GM21825 (cell line): ENCODE results near the gene PNMA8C.
"Not testable (repeated sequence)": the region's sequence is repeated elsewhere in the genome, so short reads cannot be mapped to it uniquely, and the experiment has no call there.

Experiments
- ATAC-seq: cut with Tn5 transposase; IDR thresholded peaks from one replicate; pipeline ENCODE4 v1.9.1; 2021; ENCODE audit warnings: mild to moderate bottlenecking, moderate library complexity; ENCODE audit not compliant: unreplicated experiment

The PNMA8C gene

GRCh38 chr19:46447824-46448223 lies 19.1 kb upstream of the PNMA8C start:
- ATAC-seq, result no peak

- ATAC-seq, result no peak
Measured at GRCh38 chr19:46447006-46447405, 18.3 kb upstream of the PNMA8C start.

DNA sequence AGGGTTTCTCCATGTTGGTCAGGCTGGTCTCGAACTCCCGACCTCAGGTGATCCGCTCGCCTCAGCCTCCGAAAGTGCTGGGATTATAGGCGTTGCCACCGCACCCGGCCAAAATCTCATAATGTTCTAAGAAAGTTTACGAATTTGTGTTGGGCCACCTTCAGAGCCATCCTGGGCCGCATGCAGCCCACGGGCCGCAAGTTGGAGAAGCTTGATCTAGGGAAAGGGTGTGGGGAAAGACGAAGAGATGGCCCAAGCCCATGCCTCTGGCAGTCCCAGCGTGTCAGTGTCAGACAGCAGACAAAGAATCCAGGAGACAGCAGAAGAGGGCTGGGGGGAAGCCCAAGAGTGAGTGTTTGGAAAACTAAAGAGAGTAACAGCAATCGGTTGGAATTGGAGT lies 17.3 kb upstream of the PNMA8C start:
- no peak for ATAC-seq

DNA sequence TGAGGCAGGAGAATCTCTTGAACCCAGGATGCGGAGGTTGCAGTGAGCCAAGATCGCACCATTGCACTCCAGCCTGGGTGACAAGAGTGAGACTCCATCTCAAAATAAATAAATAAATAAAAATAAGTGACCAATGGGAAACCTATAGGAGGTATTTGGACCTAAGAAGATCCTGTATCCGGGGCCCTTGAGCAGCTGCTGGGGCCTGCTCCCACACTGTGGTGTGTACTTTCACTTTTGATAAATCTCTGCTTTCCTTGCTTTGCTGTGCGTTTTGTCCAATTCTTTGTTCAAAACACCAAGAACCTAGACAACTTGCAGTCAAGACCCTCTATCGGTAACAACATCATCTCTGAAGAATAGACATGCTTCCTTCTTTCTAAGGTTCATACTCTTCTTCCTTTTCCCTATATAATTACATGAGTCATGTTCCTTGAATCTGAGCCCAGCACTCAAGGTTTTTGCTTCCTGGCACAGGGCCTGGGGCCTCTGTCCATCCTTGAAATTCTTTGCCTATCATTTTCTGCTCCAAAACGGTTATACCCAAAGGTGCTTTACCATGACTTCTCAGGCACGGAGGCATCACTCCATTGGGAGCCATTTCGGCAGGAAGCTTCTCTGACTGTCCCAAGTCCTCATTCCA lies 14.2 kb upstream of the PNMA8C start:
- ATAC-seq, result no peak

DNA sequence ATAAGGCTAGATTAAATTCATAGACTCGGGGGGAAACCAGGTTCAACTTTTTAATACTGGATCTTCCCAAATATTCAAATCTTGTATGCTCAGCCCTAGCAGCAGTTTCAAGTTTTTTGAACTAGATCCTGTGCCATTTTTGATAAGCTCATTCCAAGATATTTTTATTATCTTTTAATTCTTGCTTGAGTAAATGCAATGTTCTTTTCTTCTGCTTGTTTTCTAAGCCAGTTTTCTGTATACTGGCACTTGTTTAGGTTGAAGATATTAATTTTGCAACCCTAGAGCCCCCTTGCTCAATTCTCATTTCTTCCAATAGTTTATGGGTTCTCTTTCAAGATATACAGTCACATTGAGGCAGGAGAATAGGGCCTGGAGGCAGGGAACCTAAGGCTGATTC lies 13.1 kb upstream of the PNMA8C start:
- no peak for ATAC-seq

GRCh38 chr19:46435689-46436088 lies 7.0 kb upstream of the PNMA8C start:
- ATAC-seq, result not testable (repeated sequence)

DNA sequence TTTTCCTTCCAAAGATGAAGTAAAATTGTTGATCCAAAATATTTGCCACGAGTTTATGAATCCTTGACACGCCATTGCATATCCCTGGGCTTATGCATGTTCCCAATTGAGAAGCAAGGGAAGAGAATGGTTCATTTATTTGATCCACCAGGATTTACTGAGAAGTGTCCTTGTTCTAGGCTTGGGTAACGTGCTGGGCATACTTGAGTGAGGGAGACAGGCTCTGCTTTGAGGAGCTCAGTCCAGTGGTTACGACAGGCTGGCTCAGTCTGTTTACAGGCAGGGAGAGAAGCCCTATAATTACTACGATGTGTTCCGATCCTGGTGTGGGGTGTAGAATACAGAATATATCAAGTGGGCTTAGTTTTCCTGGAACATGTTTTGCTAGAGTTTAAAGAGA lies 6.3 kb upstream of the PNMA8C start:
- no peak for ATAC-seq

- not testable (repeated sequence) for ATAC-seq
Measured at GRCh38 chr19:46433470-46433869, 4.7 kb upstream of the PNMA8C start.

- no peak for ATAC-seq
Measured at GRCh38 chr19:46431824-46432223, 3.1 kb upstream of the PNMA8C start.

DNA sequence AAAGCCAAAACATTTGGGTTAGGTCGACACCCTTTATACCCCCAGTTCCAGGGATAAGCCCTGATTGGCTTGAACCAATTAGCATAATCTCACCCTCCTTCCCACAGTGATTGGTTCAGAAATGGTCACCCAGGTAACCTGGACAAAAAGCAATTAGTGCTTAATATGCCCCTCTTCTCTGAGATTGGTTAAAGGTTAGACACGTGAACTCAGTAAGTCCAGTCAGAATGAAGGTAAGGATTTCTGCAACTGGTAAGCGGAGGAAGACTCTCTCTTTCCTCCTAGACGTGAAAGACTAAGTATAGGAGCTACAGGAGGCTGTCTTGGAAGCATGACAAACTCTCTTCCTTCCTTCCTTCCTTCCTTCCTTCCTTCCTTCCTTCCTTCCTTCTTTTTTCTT lies 1.3 kb upstream of the PNMA8C start:
- ATAC-seq, result no peak

DNA sequence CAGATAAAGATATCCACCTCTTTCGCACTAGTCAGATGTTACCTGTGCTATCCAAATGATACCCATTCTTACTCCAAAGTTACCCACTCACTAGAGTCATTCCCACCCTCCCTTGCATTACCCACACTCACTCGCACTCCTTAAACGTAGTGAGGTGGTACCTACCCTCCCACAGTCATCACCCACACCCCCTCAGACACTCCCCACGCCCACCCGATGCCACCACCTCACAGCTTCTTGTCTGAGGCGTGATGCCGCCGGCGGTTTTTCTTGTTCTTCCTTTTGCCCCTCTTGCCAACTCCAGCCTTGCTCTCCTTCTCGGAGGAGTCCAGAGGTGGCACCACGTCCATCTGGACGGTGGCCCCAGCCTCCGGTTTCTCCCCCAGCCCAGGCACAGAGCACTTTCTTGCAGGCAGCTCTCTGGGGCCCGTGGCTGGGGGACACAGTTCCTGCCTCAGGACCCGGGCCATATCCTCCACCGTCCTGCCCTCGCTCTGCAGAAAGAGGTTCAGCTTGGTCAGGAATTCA lies 1.2 kb downstream of the PNMA8C start:
- no peak for ATAC-seq

GRCh38 chr19:46426506-46427162 lies 2.1 kb downstream of the PNMA8C start:
- no peak for ATAC-seq

DNA sequence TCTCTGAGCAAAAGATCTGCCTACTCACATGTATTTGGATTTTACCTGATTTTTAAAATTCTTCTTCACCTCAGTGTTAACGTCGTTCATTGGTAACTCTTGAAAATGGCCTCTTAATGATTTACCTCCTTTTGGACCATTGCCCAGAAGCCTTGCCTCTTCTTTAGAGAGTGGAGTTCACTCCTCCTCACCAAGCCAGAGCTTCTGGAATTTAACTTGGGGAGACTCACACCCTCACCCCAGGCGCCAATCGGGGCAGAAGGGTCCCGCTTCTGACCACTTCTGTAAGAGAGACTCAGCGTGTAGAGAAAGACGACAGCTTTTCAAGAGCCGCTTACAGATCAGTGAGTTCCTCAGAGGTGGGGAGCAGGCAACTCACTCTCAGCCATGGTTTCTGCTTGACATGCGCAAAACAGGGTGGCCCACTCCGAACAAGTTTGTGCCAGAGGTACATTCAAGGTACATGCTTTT lies 2.7 kb downstream of the PNMA8C start:
- ATAC-seq, result no peak

GRCh38 chr19:46423188-46423587 lies 5.5 kb downstream of the PNMA8C start:
- no peak for ATAC-seq

GRCh38 chr19:46422344-46422743 lies 6.4 kb downstream of the PNMA8C start:
- ATAC-seq, result no peak

DNA sequence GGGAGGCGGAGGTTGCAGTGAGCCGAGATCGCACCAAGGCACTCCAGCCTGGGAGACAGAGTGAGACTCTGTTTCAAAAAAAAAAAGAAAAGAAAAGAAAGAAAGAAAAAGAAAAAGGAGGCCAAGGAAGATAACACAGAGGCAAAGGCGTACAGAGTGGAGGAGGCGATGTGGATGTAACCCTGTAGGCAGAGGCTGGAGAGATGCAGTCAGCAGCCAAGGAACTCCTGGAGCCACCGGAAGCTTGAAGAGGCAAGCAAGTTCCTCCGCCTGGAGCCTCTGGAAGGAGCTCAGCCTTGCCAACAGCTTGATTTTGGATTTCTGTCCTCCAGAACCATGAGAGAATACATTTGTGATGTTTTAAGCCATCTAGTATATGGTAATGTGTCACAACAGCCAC lies 8.7 kb downstream of the PNMA8C start:
- no peak for ATAC-seq

GRCh38 chr19:46415804-46416709 lies 12.7 kb downstream of the PNMA8C start:
- ATAC-seq, result not testable (repeated sequence)

DNA sequence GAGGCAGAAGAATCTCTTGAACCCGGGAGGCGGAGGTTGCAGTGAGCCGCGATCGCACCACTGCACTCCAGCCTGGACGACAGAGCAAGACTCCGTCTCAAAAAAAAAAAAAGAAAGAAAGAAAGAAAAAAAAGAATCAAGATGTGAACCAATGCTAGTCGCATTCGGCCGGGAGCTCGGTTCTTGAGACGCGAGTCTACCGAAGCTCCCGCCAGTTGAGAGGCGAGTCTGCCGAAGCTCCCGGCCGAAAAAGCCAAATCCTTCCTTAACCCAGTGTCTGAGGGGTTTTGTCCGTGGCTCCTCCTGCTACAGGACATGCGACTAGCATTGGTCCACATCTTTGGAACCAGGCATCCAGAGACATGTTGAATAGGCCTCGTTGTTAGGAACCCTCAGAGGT lies 13.8 kb downstream of the PNMA8C start:
- not testable (repeated sequence) for ATAC-seq

DNA sequence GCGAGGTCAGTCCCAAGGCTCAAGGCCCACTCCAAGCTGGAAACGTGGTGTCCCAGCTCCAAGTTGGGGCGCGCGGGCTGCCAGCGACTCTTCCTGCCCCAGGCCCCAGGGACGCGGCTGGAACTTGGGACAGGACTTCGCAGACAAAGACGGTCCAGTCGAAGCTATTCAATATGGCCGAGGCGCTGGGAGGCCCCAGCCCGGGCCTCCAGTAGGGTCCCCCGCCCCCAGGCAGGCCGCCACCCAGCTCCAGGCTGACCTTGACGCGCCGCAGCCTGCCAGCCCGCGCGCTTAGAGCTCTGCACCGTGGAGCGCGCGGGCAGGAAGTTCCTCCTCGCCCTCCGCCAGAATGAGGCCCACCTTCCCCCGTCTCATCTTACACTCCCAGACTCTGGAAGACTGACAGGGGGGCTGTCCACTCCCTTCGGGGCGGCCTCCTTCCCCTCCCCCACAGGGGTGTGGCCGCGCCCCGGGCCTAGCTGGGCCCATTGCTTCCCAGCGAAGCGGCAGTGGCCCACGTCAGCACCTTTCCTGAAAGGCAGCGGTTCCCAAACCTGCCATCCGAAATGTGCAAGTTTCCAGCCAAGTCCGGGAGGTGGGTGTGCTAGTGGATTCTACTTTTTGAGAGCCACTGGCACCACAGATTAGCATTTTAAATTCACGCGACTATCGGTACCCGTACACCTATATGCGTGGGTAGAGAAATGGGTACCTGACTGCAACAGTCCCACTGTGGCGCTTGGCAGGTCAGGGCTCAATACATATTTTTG lies 15.3 kb downstream of the PNMA8C start, which contains the start of gene CCDC8:
Gene CCDC8 (minus strand): TSS at position 303 of the 770 bp plus-strand sequence. CDS start 754 bp downstream, outside the sequence.
- no peak for ATAC-seq

DNA sequence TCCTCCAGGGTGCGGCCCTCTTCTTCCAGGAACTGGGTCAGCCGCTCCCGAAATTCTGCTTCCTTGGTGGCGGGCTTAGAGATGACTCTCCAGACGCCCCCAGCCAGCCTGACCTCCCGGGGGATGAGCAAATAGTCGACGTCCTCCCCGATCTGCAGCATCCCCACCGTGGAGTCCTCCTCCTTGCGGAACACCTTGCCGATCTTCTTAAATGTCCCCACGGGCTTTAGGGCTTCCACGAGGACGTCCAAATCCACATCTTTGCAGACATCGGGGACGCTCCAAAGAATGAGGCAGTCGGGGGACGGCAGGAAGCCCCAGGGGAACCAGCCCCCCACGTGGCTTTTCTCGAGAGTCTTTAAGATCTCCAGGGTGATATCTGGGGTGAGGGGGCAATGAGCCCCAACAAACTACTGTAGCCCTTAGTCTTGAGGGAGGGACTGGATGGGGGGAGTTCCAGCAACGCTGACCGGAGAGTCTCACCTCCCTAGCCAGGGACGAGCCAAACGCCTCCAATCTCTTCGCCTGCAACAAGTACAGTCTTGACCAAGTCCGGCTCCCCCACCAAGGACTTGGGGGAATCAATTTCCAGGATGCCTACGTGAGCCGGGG lies 16.0 kb downstream of the PNMA8C start:
- no peak for ATAC-seq
